Osteocyte (in vitro differentiated cells): ENCODE data around the gene NKIRAS1. TPM values are rescaled to one million over a fixed set of nuclear protein-coding genes. Genes with fewer than 3 reads are reported as not detected.
"Not testable (repeated sequence)": the region's sequence is repeated elsewhere in the genome, so short reads cannot be mapped to it uniquely, and the experiment has no call there.

Experiments used
- DNase-seq: peaks from one replicate; pipeline ENCODE4 v3.0.0; 2021; ENCODE audit warnings: mixed read lengths; ENCODE audit not compliant: unreplicated experiment; ENCODE audit errors: extremely low spot score
- H3K27ac Mint-ChIP-seq: one replicate; pipeline ENCODE4 v1.8.0; 2021; ENCODE audit warnings: mild to moderate bottlenecking, mixed read lengths; ENCODE audit not compliant: unreplicated experiment
- H3K27me3 Mint-ChIP-seq: one replicate; pipeline ENCODE4 v1.8.0; 2021; ENCODE audit warnings: mixed read lengths; ENCODE audit not compliant: unreplicated experiment
- H3K36me3 Mint-ChIP-seq: one replicate; pipeline ENCODE4 v1.8.0; 2021; ENCODE audit warnings: mixed read lengths; ENCODE audit not compliant: unreplicated experiment
- H3K4me1 Mint-ChIP-seq: one replicate; pipeline ENCODE4 v1.8.0; 2021; ENCODE audit warnings: mixed read lengths; ENCODE audit not compliant: unreplicated experiment
- H3K4me3 Mint-ChIP-seq: one replicate; pipeline ENCODE4 v1.8.0; 2021; ENCODE audit warnings: mild to moderate bottlenecking, moderate library complexity, mixed read lengths; ENCODE audit not compliant: unreplicated experiment
- H3K9me3 Mint-ChIP-seq: one replicate; pipeline ENCODE4 v1.8.0; 2021; ENCODE audit warnings: mixed read lengths; ENCODE audit not compliant: unreplicated experiment
- total RNA-seq: library from RNA; stranded (reverse); gene quantifications from 2 replicates; pipeline ENCODE4 v1.2.1, GENCODE V29; 2021
- TF ChIP-seq, protein P1 (sequence below): fragments of 200-600 bp; sonication (generic); IDR thresholded peaks from 2 replicates; pipeline ENCODE4 v1.5.0; 2021; ENCODE audit warnings: antibody characterized with exemption, mild to moderate bottlenecking, moderate library complexity

Gene NKIRAS1
- total RNA-seq, 1 donor from 2014 or later = 13.1 TPM

GRCh38 chr3:23885210-23885609 lies 31.6 kb downstream of the NKIRAS1 start:
- no peaks in the 10 kb centered on the region for H3K27me3 Mint-ChIP-seq
- H3K4me3 Mint-ChIP-seq = no peak overlapping the region
- no peaks in the 10 kb centered on the region for H3K4me1 Mint-ChIP-seq
- TF ChIP-seq, protein P1, sequence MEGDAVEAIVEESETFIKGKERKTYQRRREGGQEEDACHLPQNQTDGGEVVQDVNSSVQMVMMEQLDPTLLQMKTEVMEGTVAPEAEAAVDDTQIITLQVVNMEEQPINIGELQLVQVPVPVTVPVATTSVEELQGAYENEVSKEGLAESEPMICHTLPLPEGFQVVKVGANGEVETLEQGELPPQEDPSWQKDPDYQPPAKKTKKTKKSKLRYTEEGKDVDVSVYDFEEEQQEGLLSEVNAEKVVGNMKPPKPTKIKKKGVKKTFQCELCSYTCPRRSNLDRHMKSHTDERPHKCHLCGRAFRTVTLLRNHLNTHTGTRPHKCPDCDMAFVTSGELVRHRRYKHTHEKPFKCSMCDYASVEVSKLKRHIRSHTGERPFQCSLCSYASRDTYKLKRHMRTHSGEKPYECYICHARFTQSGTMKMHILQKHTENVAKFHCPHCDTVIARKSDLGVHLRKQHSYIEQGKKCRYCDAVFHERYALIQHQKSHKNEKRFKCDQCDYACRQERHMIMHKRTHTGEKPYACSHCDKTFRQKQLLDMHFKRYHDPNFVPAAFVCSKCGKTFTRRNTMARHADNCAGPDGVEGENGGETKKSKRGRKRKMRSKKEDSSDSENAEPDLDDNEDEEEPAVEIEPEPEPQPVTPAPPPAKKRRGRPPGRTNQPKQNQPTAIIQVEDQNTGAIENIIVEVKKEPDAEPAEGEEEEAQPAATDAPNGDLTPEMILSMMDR = no peak
- peaks cover 15% of the 10 kb centered on the region for H3K36me3 Mint-ChIP-seq
- H3K9me3 Mint-ChIP-seq = no peaks in the 10 kb centered on the region
- H3K27ac Mint-ChIP-seq = no peak overlapping the region
- DNase-seq = no peak

DNA sequence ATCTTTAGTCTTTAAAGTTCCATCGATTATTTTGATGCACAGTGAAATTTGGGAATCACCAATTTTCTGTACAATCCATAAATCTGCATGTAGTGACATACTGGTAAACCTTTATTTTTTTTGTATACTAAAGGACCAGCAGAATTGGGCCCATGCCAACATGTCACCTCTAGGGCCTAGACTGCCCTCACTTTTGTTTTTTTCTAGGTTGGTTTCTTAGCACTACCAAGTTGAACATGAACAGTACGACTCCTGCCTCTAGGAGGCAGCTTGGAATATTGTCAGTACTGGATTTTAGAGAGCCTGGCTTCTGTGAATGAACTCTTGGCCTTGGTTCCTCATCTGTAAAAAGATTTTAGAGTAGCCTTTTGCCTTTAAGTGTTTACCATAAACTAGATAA lies 32.3 kb downstream of the NKIRAS1 start:
- no peak for DNase-seq
- no peaks in the 10 kb centered on the region for H3K27me3 Mint-ChIP-seq
- H3K27ac Mint-ChIP-seq = no peak overlapping the region
- no peak overlapping the region for H3K4me3 Mint-ChIP-seq
- TF ChIP-seq, protein P1 = peak; percentile 23
- no peaks in the 10 kb centered on the region for H3K9me3 Mint-ChIP-seq
- H3K36me3 Mint-ChIP-seq = peaks cover 13% of the 10 kb centered on the region
- no peaks in the 10 kb centered on the region for H3K4me1 Mint-ChIP-seq

GRCh38 chr3:23882487-23882918 lies 34.3 kb downstream of the NKIRAS1 start:
- Mint-ChIP-seq H3K36me3 (peaks cover 20% of the 10 kb centered on the region), H3K4me1 (peaks cover 4% of the 10 kb centered on the region), H3K4me3 (no peak overlapping the region), H3K27me3 (no peaks in the 10 kb centered on the region), H3K27ac (no peak overlapping the region), H3K9me3 (no peaks in the 10 kb centered on the region)
- no peak for DNase-seq
- TF ChIP-seq, protein P1 = no peak

DNA sequence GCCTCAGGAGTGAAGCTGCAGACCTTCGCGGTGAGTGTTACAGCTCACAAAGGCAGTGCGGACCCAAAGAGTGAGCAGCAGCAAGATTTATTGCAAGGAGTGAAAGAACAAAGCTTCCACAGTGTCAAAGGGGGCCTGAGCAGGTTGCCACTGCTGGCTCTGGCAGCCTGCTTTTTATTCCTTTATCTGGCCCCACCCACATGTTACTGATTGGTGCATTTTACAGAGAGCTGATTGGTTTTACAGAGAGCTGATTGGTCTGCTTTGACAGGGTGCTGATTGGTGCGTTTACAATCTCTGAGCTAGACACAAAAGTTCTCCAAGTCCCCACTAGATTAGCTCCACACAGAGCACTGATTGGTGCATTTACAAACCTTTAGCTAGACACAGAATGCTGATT lies 34.8 kb downstream of the NKIRAS1 start:
- H3K27ac Mint-ChIP-seq, H3K9me3 Mint-ChIP-seq, H3K4me1 Mint-ChIP-seq, DNase-seq, H3K4me3 Mint-ChIP-seq, H3K27me3 Mint-ChIP-seq: not testable (repeated sequence)
- H3K36me3 Mint-ChIP-seq = peaks cover 20% of the 10 kb centered on the region

GRCh38 chr3:23880703-23881339 lies 36.0 kb downstream of the NKIRAS1 start:
- H3K27me3 Mint-ChIP-seq = no peaks in the 10 kb centered on the region
- peaks cover 17% of the 10 kb centered on the region for H3K36me3 Mint-ChIP-seq
- TF ChIP-seq, protein P1 = no peak
- H3K9me3 Mint-ChIP-seq = no peaks in the 10 kb centered on the region
- no peak overlapping the region for H3K27ac Mint-ChIP-seq
- peaks cover 19% of the 10 kb centered on the region for H3K4me1 Mint-ChIP-seq
- DNase-seq = no peak
- no peak overlapping the region for H3K4me3 Mint-ChIP-seq
